Activated gamma-delta T cell treated with anti-CD3 and anti-CD28 coated beads, Interleukin-2, amount 50 U/mL, for 16 hours (primary cell): ENCODE measurements around the gene TPH2.

ENCODE experiments used
- DNase-seq: peaks from one replicate; pipeline ENCODE4 v3.0.0-alpha.2; 2020; ENCODE audit warnings: low read depth

Gene TPH2

DNA sequence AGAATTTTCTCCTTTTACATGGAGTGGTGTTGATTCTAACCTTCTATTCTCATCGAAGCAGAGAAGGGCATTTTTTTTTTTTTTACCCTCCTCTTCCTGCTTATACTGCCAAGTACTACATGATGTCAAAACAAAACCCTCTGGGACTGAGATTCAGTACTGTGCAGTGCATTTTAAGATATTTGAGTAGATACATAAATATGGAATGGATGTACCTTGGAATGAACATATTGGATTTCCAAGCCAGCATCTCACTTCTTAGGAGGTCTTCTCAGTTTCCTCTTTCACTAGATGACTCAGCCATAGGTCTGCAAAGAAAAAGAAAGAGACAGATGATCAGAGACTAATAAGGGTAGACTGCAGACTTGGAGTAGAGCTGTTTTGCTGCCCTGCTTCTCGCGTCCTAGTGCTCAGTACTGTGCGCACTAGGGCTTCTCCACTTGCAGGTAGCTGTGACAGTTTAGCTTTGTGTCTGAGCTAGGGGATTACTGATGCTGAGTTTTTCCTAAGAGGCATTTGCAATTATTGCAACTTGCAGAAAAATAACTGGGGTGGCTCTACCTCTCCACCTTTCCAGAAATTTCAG is 20.4 kb downstream of the TPH2 start:
- no peak for DNase-seq

GRCh38 chr12:71967211-71967610 is 28.6 kb downstream of the TPH2 start:
- DNase-seq = no peak

- DNase-seq = no peak
Observed at GRCh38 chr12:71969330-71969729, 30.7 kb downstream of the TPH2 start.

- no peak for DNase-seq
Observed at GRCh38 chr12:71970031-71970430, 31.4 kb downstream of the TPH2 start.

DNA sequence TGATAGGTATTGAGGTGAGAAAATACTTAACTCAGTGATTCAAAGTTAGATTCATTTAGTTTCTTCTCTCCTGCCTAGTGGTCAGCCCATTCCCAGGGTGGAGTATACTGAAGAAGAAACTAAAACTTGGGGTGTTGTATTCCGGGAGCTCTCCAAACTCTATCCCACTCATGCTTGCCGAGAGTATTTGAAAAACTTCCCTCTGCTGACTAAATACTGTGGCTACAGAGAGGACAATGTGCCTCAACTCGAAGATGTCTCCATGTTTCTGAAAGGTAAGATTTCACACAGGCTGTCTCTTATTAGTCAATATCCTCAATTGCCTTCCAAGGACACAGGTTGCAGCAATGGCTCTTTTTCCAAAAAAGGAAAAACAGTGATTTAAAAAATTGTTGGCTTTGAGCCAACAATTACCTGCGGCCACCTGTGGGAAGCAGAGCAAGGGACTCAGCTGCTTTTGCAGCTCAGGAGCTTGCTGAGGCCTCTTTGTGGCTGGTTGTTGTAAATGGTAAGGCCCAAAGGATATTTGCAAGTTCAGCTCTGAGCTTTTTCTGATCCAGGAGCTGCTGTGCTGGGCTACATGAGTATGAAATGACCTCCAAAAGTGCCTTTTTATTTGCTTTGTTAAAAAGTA is 33.9 kb downstream of the TPH2 start:
- no peak for DNase-seq

DNA sequence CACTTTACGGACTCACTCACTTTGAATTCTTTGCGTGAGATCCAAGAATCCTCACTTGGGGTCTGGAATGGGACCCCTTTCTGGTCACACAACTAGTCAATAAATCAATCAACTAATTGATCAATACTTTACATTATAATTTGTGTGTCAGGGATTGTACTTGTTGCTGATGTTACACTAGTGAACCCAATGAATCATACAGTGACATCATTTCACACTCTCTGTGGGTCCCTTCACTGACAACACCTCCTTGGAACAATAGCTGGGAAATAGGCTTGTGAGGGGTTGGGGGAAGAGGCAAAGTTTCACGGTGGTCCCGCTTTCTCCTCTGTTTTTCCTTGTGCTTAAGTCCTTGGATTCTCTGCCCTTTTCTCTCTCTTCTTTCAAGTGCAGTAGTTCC is 35.0 kb downstream of the TPH2 start:
- DNase-seq = no peak

- no peak for DNase-seq
Observed at GRCh38 chr12:71980538-71980937, 41.9 kb downstream of the TPH2 start.

DNA sequence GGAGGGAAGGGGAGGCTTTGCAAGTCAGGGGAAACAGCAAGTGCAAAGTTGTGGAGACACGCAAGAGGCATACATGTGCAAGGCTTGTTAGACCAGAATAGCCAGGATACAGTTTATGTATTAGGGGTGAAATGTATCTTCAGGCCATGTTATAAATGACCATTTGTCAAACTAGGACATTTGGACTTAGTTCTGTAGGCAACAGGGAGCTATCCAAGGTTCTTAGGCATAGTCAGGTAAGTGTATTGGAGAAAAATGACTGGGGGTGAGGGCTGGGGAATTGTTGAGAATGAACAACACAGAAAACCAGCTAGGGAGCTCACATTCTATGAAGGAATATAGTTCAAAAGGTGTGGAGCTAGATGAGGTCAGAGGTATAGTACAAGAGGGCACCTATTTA is 42.5 kb downstream of the TPH2 start:
- DNase-seq = no peak

GRCh38 chr12:71994715-71995114 is 56.1 kb downstream of the TPH2 start:
- no peak for DNase-seq

- DNase-seq = no peak
Observed at GRCh38 chr12:71999795-72000194, 61.1 kb downstream of the TPH2 start.

- no peak for DNase-seq
Observed at GRCh38 chr12:72000969-72001648, 62.5 kb downstream of the TPH2 start.

GRCh38 chr12:72006766-72007165 is 68.1 kb downstream of the TPH2 start:
- no peak for DNase-seq

GRCh38 chr12:72010356-72010755 is 71.7 kb downstream of the TPH2 start:
- no peak for DNase-seq

GRCh38 chr12:72011374-72011773 is 72.7 kb downstream of the TPH2 start:
- DNase-seq = no peak

GRCh38 chr12:72012874-72013273 is 74.2 kb downstream of the TPH2 start:
- no peak for DNase-seq

- DNase-seq = no peak
Observed at GRCh38 chr12:72015895-72016294, 77.2 kb downstream of the TPH2 start.

GRCh38 chr12:72017054-72017651 is 78.5 kb downstream of the TPH2 start:
- DNase-seq = peak; percentile 24

DNA sequence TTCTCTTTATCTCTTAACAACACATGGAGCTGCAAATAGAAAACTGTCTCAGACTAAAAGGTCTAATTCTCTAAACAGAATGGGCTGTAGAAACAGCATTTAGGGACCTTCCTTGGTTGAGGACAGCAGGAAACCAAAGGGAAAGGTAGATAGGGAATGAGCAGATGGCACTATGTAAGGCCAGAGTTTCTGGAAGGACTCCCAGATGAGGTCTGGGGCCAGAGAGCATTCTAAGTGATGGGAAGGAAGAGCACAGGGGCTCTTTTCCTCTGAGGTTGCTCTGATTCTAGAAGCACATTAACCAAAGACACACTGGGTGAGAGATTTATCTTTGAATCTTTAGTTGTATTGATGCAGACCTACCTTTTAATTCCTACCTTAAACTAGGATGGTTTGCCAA is 79.4 kb downstream of the TPH2 start:
- DNase-seq = no peak

- no peak for DNase-seq
Observed at GRCh38 chr12:72024613-72025012, 86.0 kb downstream of the TPH2 start.

DNA sequence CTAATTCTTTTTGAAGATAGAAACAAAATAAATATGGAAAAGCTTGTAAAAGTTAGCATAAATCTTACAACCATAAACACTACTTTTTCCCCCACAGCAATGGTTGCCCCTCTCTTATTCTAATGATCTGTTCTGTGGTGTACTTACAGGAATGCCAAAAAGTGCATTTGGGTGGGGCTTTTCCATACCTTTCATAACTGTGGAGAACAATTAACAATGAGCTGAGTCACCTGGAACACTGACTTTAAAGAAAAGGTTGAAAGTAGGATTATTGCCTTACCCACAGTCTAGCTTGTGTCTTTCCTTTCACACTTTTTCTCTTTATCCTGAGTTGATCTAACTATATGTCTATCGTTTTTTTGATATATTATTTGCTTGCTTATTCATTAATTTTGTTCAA is 86.9 kb downstream of the TPH2 start:
- DNase-seq = no peak

GRCh38 chr12:72028966-72029365 is 90.3 kb downstream of the TPH2 start:
- no peak for DNase-seq

GRCh38 chr12:72030277-72030676 is 91.6 kb downstream of the TPH2 start:
- no peak for DNase-seq

DNA sequence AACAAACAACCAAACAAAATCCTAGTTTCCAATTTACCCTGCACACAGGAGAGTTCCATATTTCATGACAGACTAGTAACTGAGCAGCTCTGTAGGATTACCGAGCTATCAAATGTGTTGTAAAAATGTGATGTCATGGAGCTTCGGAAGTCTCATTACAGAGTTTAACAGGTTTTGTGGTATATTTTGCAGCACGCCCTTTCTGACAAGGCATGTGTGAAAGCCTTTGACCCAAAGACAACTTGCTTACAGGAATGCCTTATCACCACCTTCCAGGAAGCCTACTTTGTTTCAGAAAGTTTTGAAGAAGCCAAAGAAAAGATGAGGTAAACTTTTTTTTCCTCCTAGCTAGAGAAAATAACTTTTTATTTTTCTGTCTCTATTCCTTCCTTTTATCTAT is 92.4 kb downstream of the TPH2 start:
- DNase-seq = no peak
